ENCODE measurements around the gene RCOR3. TPM values are rescaled to one million over a fixed set of nuclear protein-coding genes. Genes with fewer than 3 reads are reported as not detected.
"Not testable (repeated sequence)": the region's sequence is repeated elsewhere in the genome, so short reads cannot be mapped to it uniquely, and the experiment has no call there.

RCOR3 gene
- total RNA-seq, 1 donor from 2014 or later = 8.9 TPM

DNA sequence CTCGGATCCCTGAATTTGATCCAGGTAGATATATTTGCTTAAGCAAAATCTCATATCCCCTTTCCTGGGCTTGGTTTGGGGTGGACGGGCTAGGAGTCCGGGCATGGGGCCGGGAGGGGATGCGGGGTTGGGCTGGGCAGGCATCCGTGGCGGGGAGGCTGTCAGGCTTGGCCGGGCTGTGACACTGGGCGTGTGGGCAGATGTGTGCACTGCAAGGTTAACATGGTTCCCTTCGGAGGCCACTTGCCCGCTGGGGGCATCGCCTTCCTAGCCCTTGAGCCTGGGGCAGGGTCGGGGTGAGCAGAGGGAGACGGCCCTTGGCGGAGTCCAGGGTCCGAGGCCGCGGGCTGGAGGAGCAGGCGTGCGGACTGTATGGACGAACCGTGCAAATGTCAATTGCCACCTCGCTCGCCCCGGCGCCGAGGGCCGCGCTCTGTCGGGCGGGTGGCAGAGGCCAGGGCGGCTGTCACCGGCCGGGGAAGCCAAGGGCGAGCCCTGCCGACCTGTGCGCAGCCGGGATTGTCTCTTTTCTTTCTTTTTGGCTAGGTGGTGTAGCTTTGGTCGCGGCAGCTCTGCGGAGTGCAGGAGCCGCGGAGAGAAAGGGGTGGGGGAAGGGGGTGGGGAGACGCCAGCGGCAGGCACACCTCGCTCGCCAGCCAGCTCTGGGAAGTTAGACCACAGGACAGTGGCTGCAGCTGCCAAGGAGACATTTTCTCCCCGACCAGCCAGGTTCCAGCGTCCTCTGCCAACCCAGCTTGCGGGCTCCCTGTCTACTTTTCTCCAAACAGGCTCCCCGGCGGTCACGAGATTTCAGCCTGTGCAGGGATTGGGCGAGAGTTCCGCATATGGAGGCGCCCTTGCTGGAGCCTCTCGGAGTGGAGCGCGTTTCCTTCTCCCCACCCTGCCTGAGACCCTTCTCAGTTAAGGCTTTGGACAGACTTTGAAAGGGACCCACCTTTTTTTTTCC lies 1.3 kb downstream of the RCOR3 start:
- DNase-seq (ENCODE audit: low read depth in 2 of 2) = peak; percentile 62 to 69

GRCh38 chr1:211261229-211261628 lies 2.1 kb downstream of the RCOR3 start:
- DNase-seq (ENCODE audit: low read depth in 2 of 2) = no peak

GRCh38 chr1:211263022-211263421 lies 3.9 kb downstream of the RCOR3 start:
- not testable (repeated sequence) for DNase-seq (ENCODE audit: low read depth in 2 of 2)

DNA sequence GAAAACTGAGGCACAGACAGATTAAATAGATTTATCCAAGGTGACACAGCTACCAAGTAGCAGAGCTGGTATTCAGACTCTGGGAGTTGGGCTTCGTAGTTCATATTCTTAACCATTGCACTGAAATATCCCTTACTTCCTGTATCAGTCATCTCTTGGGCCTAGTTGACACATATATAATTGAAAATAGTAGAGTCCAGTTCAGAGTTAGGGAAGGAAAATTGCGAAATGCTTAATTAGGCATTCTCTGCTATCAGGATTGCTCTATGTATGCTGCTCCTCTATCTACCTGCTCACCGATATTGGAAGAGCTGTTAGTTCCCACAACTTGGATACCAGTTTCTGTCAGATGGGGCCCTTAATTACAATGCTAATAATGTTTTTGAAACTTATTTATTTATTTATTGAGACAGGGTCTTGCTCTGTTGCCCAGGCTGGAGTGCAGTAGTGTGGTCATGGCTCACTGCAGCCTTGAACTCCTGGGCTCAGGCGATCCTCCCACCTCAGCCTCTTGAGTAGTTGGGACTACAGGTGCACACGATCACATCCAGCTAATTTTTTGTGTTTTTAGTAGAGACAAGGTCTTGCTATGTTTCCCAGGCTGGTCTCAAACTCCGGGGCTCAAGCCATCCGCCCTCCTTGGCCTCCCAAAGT lies 8.2 kb downstream of the RCOR3 start:
- DNase-seq (ENCODE audit: low read depth in 2 of 2) = no peak

GRCh38 chr1:211279340-211279739 lies 20.2 kb downstream of the RCOR3 start:
- no peak for DNase-seq (ENCODE audit: low read depth in 2 of 2)

GRCh38 chr1:211280910-211281309 lies 21.7 kb downstream of the RCOR3 start:
- no peak for DNase-seq (ENCODE audit: low read depth in 2 of 2)

DNA sequence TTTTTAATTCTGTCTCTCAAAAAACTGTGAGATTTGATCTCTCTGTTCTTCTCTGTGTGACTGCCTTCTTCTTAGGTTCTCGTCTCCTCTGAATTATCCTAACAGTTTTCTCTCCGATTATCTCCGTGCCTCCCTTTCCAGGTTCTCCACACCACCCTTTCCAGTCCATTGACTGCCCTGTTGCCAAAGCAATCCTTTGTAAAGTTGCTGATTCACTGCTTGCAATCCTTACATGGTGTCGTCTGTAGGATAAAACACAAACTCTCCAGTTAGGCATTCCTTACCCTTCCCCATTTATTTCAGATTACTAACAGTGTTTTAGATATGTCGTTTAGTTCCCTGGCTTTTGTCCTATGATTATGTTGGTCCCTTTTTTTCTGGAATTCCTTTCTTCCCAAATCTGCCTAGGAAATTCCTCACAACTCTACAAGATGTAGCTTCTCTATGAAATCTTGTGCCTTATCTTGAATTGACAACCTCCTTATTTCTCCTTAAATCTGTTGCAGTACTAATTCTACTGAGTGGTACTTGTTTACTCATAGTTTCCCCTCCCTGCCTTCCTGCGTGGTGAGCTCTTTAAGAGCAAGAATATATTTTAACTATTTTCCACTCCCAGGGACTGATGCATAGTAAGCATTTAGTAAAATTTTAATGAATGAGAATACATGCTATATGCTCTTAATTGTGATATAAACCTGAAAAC lies 22.3 kb downstream of the RCOR3 start:
- no peak for DNase-seq (ENCODE audit: low read depth in 2 of 2)

DNA sequence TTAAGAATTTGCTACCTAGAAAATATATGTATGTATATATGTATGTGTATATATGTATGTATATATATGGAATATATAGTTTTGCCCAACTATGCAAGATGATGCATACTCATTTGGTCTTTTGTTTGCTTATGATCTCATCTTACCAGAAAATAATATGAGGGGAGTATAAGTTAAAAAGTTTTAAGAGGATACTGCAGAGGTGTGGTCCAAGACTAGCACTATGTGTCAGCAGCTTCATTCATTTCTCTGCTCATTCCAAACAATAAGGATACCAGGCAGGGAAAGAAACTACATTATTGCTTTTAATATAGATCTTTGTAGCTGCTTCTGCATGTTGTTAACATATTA lies 22.8 kb downstream of the RCOR3 start:
- DNase-seq (ENCODE audit: low read depth in 2 of 2) = no peak

DNA sequence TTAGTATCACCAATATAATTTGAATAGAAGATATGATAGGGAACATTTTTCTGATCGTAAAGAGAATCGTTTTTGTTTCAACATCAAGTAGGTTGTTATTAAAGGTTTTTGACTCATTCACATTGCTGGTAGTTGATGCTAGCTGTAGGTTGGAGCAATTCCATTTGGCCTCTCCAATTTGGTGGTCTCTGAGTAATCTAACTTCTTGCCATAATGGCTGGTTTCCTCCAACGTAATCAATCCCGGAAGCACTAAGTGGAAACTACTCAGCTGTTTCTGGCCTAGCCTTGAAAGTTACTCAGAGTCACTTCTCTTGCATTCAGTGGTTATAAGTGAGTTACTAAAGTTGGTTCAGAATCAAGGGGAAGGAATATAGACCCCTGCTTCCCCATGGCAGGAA lies 26.0 kb downstream of the RCOR3 start:
- peak in 1 of 2 donors; percentile 15 for DNase-seq (ENCODE audit: low read depth in 2 of 2)

GRCh38 chr1:211287218-211287617 lies 28.1 kb downstream of the RCOR3 start:
- no peak for DNase-seq (ENCODE audit: low read depth in 2 of 2)

DNA sequence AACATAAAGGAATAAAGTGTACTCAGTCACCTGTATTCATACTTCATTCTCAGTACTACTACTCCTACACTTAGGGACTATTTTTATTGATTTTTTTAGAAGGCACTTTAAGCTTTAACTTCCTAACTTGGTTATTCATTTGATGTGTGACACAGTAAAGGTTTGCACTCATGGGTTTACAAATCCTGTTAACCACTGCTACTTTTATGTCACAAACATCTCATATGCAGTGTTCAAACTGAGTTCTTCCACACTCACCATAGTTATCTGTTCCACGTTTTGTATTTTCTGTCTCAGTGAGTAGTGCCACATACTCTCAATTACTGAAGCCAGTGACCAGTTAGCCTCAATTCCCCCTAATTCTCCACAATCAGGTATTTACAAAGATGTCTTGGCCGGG lies 33.2 kb downstream of the RCOR3 start:
- no peak for DNase-seq (ENCODE audit: low read depth in 2 of 2)

DNA sequence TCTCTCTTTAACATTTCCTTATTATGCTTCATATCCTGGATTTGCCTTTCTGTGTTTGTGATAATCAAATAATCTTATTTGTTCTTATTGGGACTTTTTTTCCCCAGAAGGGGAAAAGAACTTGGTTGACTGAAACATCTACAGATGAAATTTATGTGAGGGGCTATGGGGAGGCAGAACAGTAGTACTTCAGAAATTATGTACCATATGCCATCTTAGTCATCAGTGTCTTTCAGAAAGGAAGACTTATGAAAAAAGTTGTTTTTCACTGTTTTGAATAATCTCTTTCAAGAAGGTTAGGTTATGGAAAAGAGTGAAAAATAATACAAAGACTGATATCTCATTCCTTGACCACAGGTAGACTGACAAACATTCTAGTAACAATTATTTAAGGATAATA lies 37.2 kb downstream of the RCOR3 start:
- no peak for DNase-seq (ENCODE audit: low read depth in 2 of 2)

DNA sequence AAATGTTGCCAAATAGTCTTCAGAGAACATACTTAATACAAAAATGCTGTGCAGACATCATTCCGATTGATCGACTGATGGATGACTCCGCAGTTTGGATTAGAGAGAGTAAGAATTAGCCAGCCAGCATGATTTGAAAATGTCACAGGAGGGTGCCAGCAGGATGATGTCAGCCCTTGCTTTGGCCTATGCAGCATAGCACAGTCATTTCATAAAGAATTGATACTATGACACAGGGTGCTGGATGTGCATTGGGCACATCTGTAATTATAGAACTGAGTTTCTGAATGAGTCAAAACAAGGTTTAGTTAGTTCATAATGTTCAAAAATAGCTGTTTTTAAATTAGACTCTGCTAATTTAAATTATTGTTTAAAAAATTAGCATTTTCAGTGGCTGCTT lies 45.9 kb downstream of the RCOR3 start:
- no peak for DNase-seq (ENCODE audit: low read depth in 2 of 2)

DNA sequence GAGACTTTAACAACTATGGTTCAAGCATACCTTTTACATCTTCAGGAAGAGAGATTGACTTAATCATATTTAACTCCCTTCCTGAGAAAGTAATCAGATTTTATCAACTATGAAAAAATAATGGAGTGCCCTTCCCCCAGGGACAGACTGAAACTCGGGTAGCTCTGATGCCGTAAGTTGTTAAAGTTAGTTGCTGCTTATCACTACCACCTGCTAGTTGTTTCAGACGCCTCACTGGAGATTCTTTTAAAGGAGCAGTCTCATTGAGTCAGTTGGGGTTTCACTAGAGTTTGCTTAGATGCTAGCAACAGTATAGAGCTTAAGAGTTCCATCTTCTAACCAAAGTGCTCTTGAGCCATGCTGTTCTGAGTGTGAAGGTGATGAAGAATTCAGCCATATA lies 50.5 kb downstream of the RCOR3 start:
- no peak for DNase-seq (ENCODE audit: low read depth in 2 of 2)

- DNase-seq (ENCODE audit: low read depth in 2 of 2) = no peak
Observed at GRCh38 chr1:211313392-211313791, 54.2 kb downstream of the RCOR3 start.

GRCh38 chr1:211318576-211319280 lies 59.6 kb downstream of the RCOR3 start:
- DNase-seq (ENCODE audit: low read depth in 2 of 2) = no peak

DNA sequence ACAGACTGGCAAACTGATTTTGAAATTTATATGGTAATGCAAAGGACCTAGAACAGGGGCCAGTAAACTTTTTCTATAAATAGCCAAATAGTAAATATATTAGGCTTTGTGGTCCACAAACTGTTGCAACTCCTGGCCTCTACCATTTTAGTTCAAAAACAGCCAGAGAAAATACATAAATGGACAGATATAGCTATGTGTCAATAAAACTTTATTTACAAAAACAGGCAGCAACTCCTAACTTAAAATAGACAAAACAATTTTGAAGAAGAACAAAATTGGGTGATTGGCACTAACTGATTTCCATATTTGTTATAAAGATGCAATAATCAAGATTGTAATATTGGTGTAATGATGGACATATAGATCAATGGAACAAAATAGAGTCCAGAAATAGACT lies 60.7 kb downstream of the RCOR3 start:
- DNase-seq (ENCODE audit: low read depth in 2 of 2) = no peak

GRCh38 chr1:211320980-211321379 lies 61.8 kb downstream of the RCOR3 start:
- DNase-seq (ENCODE audit: low read depth in 2 of 2) = no peak

DNA sequence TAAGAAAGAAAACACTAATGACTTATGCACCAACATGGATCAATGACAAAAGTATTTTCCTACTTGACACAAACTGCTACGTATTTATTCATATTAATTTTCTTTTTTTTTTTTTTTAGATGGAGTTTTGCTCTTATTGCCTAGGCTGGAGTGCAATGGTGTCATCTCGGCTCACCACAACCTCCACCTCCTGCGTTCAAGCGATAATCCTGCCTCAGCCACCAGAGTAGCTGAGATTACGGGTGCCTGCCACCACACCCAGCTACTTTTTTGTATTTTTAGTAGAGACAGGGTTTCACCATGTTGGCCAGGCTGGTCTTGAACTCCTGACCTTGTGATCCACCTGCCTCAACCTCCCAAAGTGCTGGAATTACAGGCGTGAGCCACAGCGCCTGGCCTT lies 62.5 kb downstream of the RCOR3 start:
- not testable (repeated sequence) for DNase-seq (ENCODE audit: low read depth in 2 of 2)

DNA sequence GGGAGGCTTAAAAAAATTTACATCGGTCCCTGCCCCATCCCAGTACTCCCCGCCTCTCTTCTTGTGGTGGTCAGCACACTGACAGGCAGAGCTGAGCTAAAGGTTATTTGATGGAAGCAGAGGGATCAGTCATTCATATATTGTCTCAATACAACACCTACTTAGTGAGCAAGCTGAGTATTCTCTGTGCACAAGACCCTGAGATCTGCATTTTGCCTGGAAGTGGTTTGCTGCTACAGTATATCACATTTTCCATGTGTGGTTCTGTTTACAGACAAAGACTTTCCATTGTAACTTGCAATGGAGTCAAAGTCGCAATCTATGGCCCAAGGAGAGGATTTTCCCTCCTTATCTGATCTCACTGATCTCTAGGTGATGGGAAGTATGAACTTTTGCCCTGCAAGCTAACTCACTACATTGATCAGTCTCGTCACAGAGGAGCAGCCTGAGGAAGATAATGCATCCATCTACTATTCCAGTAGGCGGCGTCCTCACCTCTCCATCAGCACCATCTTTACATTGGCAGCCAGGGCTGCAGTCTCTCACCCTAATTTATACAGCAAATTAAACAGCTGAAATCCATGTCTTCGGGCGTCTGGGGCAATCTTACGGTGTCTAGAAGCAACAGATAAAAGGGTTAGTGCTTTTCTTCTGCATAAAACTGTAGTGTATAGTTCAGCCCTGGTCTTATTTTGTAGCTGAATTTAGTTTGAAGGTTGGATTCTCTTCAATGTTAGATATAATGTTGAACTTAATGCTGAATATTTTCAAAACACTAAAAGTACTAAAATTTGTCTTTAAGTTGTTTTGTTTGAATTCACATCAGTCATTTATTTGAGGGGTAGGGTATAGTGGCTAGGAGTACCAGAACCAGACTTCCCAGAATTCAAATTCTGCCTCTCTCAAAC lies 64.2 kb downstream of the RCOR3 start:
- peak; percentile 69 to 71 for DNase-seq (ENCODE audit: low read depth in 2 of 2)
